Trophoblast cell (in vitro differentiated cells and primary cell): ENCODE measurements around the gene ADCY1.
A peak's percentile ranks its signal among the peaks of the same experiment; 100 is the strongest.

Experiments used
- DNase-seq, 2 donors: peaks; one replicate each; pipeline ENCODE4 v3.0.0-alpha.2; 2016
- H2AFZ ChIP-seq: 2 replicates; pipeline ENCODE4 v1.6.1; 2013; ENCODE audit warnings: low read length, moderate library complexity, mild to moderate bottlenecking; ENCODE audit not compliant: insufficient read depth, poor library complexity
- H2AK5ac ChIP-seq: 2 replicates; pipeline ENCODE4 v1.6.1; 2013; ENCODE audit warnings: mild to moderate bottlenecking, low read length
- H2BK120ac ChIP-seq: 2 replicates; pipeline ENCODE4 v1.6.1; 2013; ENCODE audit warnings: low read length, mild to moderate bottlenecking, moderate library complexity; ENCODE audit not compliant: insufficient read depth, poor library complexity
- H2BK12ac ChIP-seq: 2 replicates; pipeline ENCODE4 v1.6.1; 2013; ENCODE audit warnings: mild to moderate bottlenecking, low read length, moderate library complexity
- H2BK5ac ChIP-seq: 2 replicates; pipeline ENCODE4 v1.6.1; 2013; ENCODE audit warnings: low read length, low read depth, moderate library complexity, mild to moderate bottlenecking; ENCODE audit not compliant: poor library complexity
- H3K14ac ChIP-seq: 2 replicates; pipeline ENCODE4 v1.6.1; 2013; ENCODE audit warnings: mild to moderate bottlenecking, low read length
- H3K18ac ChIP-seq: 2 replicates; pipeline ENCODE4 v1.6.1; 2013; ENCODE audit warnings: mild to moderate bottlenecking, low read length
- H3K23ac ChIP-seq: 2 replicates; pipeline ENCODE4 v1.6.1; 2013; ENCODE audit warnings: low read length
- H3K27ac ChIP-seq: 2 replicates; pipeline ENCODE4 v1.5.1; 2013; ENCODE audit warnings: low read depth, mild to moderate bottlenecking, inconsistent platforms, low read length, moderate library complexity
- H3K27me3 ChIP-seq: 2 replicates; pipeline ENCODE4 v1.6.1; 2013; ENCODE audit warnings: inconsistent platforms, mild to moderate bottlenecking, low read length, moderate library complexity; ENCODE audit not compliant: insufficient read depth
- H3K36me3 ChIP-seq, 2 experiments: 1 replicate in 1 of 2; 2 replicates in 1 of 2; pipeline ENCODE4 v1.6.1; 2013; ENCODE audit warnings: low read length in 2 of 2, mild to moderate bottlenecking in 2 of 2, moderate library complexity in 1 of 2; ENCODE audit not compliant: insufficient read depth in 2 of 2, control insufficient read depth in 1 of 2
- H3K4ac ChIP-seq: 2 replicates; pipeline ENCODE4 v1.6.1; 2013; ENCODE audit warnings: low read depth, mild to moderate bottlenecking, low read length, moderate library complexity
- H3K4me1 ChIP-seq, 2 experiments: 1 replicate in 1 of 2; 2 replicates in 1 of 2; pipeline ENCODE4 v1.6.1; 2013; ENCODE audit warnings: low read length in 2 of 2, mild to moderate bottlenecking in 2 of 2, moderate library complexity in 1 of 2; ENCODE audit not compliant: insufficient read depth in 2 of 2, control insufficient read depth in 1 of 2
- H3K4me2 ChIP-seq: 2 replicates; pipeline ENCODE4 v1.6.1; 2013; ENCODE audit warnings: inconsistent platforms, mild to moderate bottlenecking, low read length, moderate library complexity
- H3K4me3 ChIP-seq: 2 replicates; pipeline ENCODE4 v1.5.1; 2013; ENCODE audit warnings: mild to moderate bottlenecking, low read depth, low read length, inconsistent platforms
- H3K79me1 ChIP-seq: one replicate; pipeline ENCODE4 v1.6.1; 2013; ENCODE audit warnings: low read length
- H3K79me2 ChIP-seq: 2 replicates; pipeline ENCODE4 v1.6.1; 2013; ENCODE audit warnings: low read length, mild to moderate bottlenecking; ENCODE audit not compliant: control insufficient read depth, insufficient read depth, poor library complexity
- H3K9ac ChIP-seq: 2 replicates; pipeline ENCODE4 v1.6.1; 2013; ENCODE audit warnings: mild to moderate bottlenecking, low read length
- H3K9me3 ChIP-seq: 2 replicates; pipeline ENCODE4 v1.6.1; 2013; ENCODE audit warnings: low read depth, mild to moderate bottlenecking, control low read depth, inconsistent platforms, low read length; ENCODE audit not compliant: insufficient read depth
- H4K12ac ChIP-seq: 2 replicates; pipeline ENCODE4 v1.6.1; 2013; ENCODE audit warnings: low read depth, mild to moderate bottlenecking, low read length, moderate library complexity
- H4K8ac ChIP-seq: 2 replicates; pipeline ENCODE4 v1.6.1; 2013; ENCODE audit warnings: low read depth, mild to moderate bottlenecking, low read length, moderate library complexity
- H4K91ac ChIP-seq: one replicate; pipeline ENCODE4 v1.6.1; 2013; ENCODE audit warnings: low read depth, mild to moderate bottlenecking, low read length, moderate library complexity
- WGBS: extraction: QIAGEN DNeasy Blood & Tissue Kit; methylation state at CpG from one replicate; pipeline ENCODE4 v1.1.7; 2013; ENCODE audit warnings: missing lambda C conversion rate; ENCODE audit not compliant: insufficient read length, insufficient coverage; ENCODE audit errors: extremely low coverage; 5-methylcytosine and 5-hydroxymethylcytosine counted together

Gene ADCY1

GRCh38 chr7:45665172-45665571, 91.0 kb downstream of the ADCY1 start:
- Histone ChIP-seq H4K91ac (no peak overlapping the region), H3K27me3 (no peaks in the 10 kb centered on the region), H3K9me3 (no peaks in the 10 kb centered on the region), H3K27ac (no peak overlapping the region), H3K23ac (no peak overlapping the region), H3K4me2 (no peak overlapping the region), H2AK5ac (no peak overlapping the region), H4K8ac (no peak overlapping the region), H3K14ac (no peak overlapping the region), H3K4me3 (no peak overlapping the region), H3K36me3 (no peaks in the 10 kb centered on the region), H2BK120ac (no peak overlapping the region), H3K4ac (no peak overlapping the region), H2AFZ (no peak overlapping the region), H3K9ac (no peak overlapping the region), H3K79me1 (no peaks in the 10 kb centered on the region), H3K4me1 (no peaks in the 10 kb centered on the region), H3K79me2 (no peaks in the 10 kb centered on the region), H4K12ac (no peak overlapping the region), H3K18ac (no peak overlapping the region), H2BK12ac (no peak overlapping the region), H2BK5ac (no peak overlapping the region)
- WGBS, result no CpG with 5 or more reads among the region's 7 CpGs
- no peak for DNase-seq

GRCh38 chr7:45670227-45670626, 96.1 kb downstream of the ADCY1 start:
- H3K79me1 ChIP-seq, result no peaks in the 10 kb centered on the region
- peak overlapping the region; percentile 45 for H3K4me3 ChIP-seq
- H3K36me3 ChIP-seq, result no peaks in the 10 kb centered on the region
- no peaks in the 10 kb centered on the region for H3K27me3 ChIP-seq
- H4K91ac ChIP-seq, result no peak overlapping the region
- no peak for DNase-seq
- H2AK5ac ChIP-seq, result no peak overlapping the region
- H3K18ac ChIP-seq, result no peak overlapping the region
- H3K14ac ChIP-seq, result no peak overlapping the region
- H2BK5ac ChIP-seq, result no peak overlapping the region
- H3K4ac ChIP-seq, result no peak overlapping the region
- no peak overlapping the region for H3K4me2 ChIP-seq
- no peak overlapping the region for H4K12ac ChIP-seq
- no CpG with 5 or more reads among the region's 7 CpGs for WGBS
- H3K27ac ChIP-seq, result no peak overlapping the region
- H2AFZ ChIP-seq, result no peak overlapping the region
- no peak overlapping the region for H4K8ac ChIP-seq
- H3K9ac ChIP-seq, result no peak overlapping the region
- H3K9me3 ChIP-seq, result no peaks in the 10 kb centered on the region
- no peak overlapping the region for H3K23ac ChIP-seq
- no peak overlapping the region for H2BK12ac ChIP-seq
- H3K79me2 ChIP-seq, result no peaks in the 10 kb centered on the region
- no peak overlapping the region for H2BK120ac ChIP-seq
- H3K4me1 ChIP-seq, result no peaks in the 10 kb centered on the region

DNA sequence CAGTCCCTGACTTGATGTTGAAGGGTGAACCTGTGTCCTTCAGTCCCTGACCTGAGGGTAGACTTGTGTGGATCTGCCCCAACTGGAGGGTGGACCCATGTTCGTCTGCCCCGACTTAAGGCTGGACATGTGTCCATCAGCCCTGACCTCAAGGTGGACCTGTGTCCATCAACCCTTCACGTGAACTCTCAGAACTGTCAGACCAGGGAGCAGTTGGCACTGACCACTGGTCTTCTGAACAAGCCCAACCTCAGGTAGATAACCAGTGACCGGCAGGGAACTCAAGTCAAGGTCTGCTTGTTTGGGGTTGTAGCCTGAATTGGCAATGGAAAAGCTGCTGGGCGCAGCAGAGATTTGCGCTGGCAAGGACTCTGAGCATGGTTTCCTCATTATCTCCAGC, 96.5 kb downstream of the ADCY1 start:
- Histone ChIP-seq H3K18ac (no peak overlapping the region), H3K27ac (no peak overlapping the region), H3K79me2 (no peaks in the 10 kb centered on the region), H2AFZ (no peak overlapping the region), H3K9me3 (no peaks in the 10 kb centered on the region), H3K4me2 (no peak overlapping the region), H3K9ac (no peak overlapping the region), H2BK120ac (no peak overlapping the region), H3K4me3 (no peak overlapping the region), H4K8ac (no peak overlapping the region), H4K91ac (no peak overlapping the region), H2BK12ac (no peak overlapping the region), H2AK5ac (no peak overlapping the region), H3K23ac (no peak overlapping the region), H3K14ac (no peak overlapping the region), H3K4me1 (no peaks in the 10 kb centered on the region), H3K27me3 (no peaks in the 10 kb centered on the region), H4K12ac (no peak overlapping the region), H3K4ac (no peak overlapping the region), H2BK5ac (no peak overlapping the region), H3K79me1 (no peaks in the 10 kb centered on the region), H3K36me3 (no peaks in the 10 kb centered on the region)
- no peak for DNase-seq
- WGBS, result no CpG with 5 or more reads among the region's 6 CpGs

- no peak overlapping the region for H2BK120ac ChIP-seq
- no peak overlapping the region for H4K91ac ChIP-seq
- H3K4me1 ChIP-seq, result peaks cover 0 to under 1% of the 10 kb centered on the region in 2 experiments
- H3K9me3 ChIP-seq, result peaks cover 2% of the 10 kb centered on the region
- no peak overlapping the region for H3K14ac ChIP-seq
- no peak overlapping the region for H3K27ac ChIP-seq
- H3K79me2 ChIP-seq, result no peaks in the 10 kb centered on the region
- H3K4ac ChIP-seq, result no peak overlapping the region
- DNase-seq, result no peak
- WGBS, result no CpG with 5 or more reads among the region's 9 CpGs
- no peaks in the 10 kb centered on the region for H3K27me3 ChIP-seq
- no peak overlapping the region for H2BK12ac ChIP-seq
- H2AK5ac ChIP-seq, result no peak overlapping the region
- no peak overlapping the region for H3K18ac ChIP-seq
- no peak overlapping the region for H3K4me3 ChIP-seq
- no peaks in the 10 kb centered on the region for H3K79me1 ChIP-seq
- H4K8ac ChIP-seq, result no peak overlapping the region
- H3K9ac ChIP-seq, result no peak overlapping the region
- H2BK5ac ChIP-seq, result no peak overlapping the region
- no peak overlapping the region for H4K12ac ChIP-seq
- no peak overlapping the region for H3K23ac ChIP-seq
- no peak overlapping the region for H2AFZ ChIP-seq
- H3K4me2 ChIP-seq, result no peak overlapping the region
- no peaks in the 10 kb centered on the region for H3K36me3 ChIP-seq
These were observed 103.2 kb downstream of the ADCY1 start for GRCh38 chr7:45677311-45677900.
